Measurements from ENCODE around the gene CDHR2. TPM values are rescaled to one million over a fixed set of nuclear protein-coding genes. Genes with fewer than 3 reads are reported as not detected.
A peak's percentile ranks its signal among the peaks of the same experiment; 100 is the strongest.

The CDHR2 gene
- total and polyA plus RNA-seq, 2 of the 13 experiments (the other 11 are each of a cell fraction or from before 2014, with no cell fraction given): 17.9 to 20.9 TPM

GRCh38 chr5:176536132-176536901 is 12.8 kb upstream of the CDHR2 start (continued):
- TF ChIP-seq REST (IDR thresholded peaks at IDR 0.05; ENCODE audit: borderline replicate concordance in 1 of 2, low read depth in 1 of 2, low read length in 2 of 2) (peak in 1 of 2 experiments; percentile 24; a peak in 1 of 4 replicates), ZNF329 (CRISPR knock-in tag; IDR thresholded peaks at IDR 0.05; ENCODE audit: low read depth) (0 out of 2 replicates have a peak, but pooled peaks have one; percentile 46), RXRA (CRISPR knock-in tag; IDR thresholded peaks at IDR 0.05) (no peak), ZBTB46 (CRISPR knock-in tag; IDR thresholded peaks at IDR 0.05; ENCODE audit: borderline replicate concordance) (no peak), THRA (CRISPR knock-in tag; IDR thresholded peaks at IDR 0.05; ENCODE audit: borderline replicate concordance) (no peak), SALL2 (CRISPR knock-in tag; IDR thresholded peaks at IDR 0.05) (0 out of 2 replicates have a peak, but pooled peaks have one; percentile 21), TOPORS (CRISPR knock-in tag; IDR thresholded peaks at IDR 0.05) (0 out of 2 replicates have a peak, but pooled peaks have one; percentile 47), PHF8 (CRISPR knock-in tag; IDR thresholded peaks at IDR 0.05) (peak; percentile 54), ZMYM3 (CRISPR knock-in tag; IDR thresholded peaks at IDR 0.05) (peak; percentile 19; the same call in 1 of the 2 replicates), FOXP1 (IDR thresholded peaks at IDR 0.05) (no peak), FOXP1 (CRISPR knock-in tag; IDR thresholded peaks at IDR 0.05) (no peak), ZKSCAN8 (CRISPR knock-in tag; IDR thresholded peaks at IDR 0.05; ENCODE audit: borderline replicate concordance) (no peak), MXI1 (IDR thresholded peaks at IDR 0.05; ENCODE audit: borderline replicate concordance, low read depth, low read length) (peak; percentile 90; the same call in 2 of the 3 replicates), ZNF558 (CRISPR knock-in tag; IDR thresholded peaks at IDR 0.05; ENCODE audit: borderline replicate concordance) (0 out of 2 replicates have a peak, but pooled peaks have one; percentile 25), KMT2A (CRISPR knock-in tag; IDR thresholded peaks at IDR 0.05) (no peak), ZHX1 (CRISPR knock-in tag; IDR thresholded peaks at IDR 0.05; ENCODE audit: low read depth) (no peak), SNRNP70 (IDR thresholded peaks at IDR 0.05; ENCODE audit: low read depth, low read length) (no peak)

All from HepG2 (cell line).